Esophagus (tissue), 2 donors: ENCODE results near the gene TAB2. TPM values are rescaled to one million over a fixed set of nuclear protein-coding genes. Genes with fewer than 3 reads are reported as not detected.

Experiments used
- H3K27ac ChIP-seq, 2 donors: one replicate each; pipeline ENCODE4 v1.5.1; 2013; ENCODE audit warnings: low read depth in 2 of 2, mild to moderate bottlenecking in 2 of 2, inconsistent platforms in 1 of 2, low read length in 1 of 2, moderate library complexity in 1 of 2
- H3K27me3 ChIP-seq, 2 donors: one replicate each; pipeline ENCODE4 v1.6.1; 2013; ENCODE audit warnings: low read length in 2 of 2, control low read depth in 1 of 2, mild to moderate bottlenecking in 1 of 2; ENCODE audit not compliant: insufficient read depth in 2 of 2, control insufficient read depth in 1 of 2
- H3K36me3 ChIP-seq, 2 donors: one replicate each; pipeline ENCODE4 v1.6.1; 2013; ENCODE audit warnings: low read length in 1 of 2; ENCODE audit not compliant: control insufficient read depth in 2 of 2, insufficient read depth in 2 of 2
- H3K4me1 ChIP-seq, 2 donors: one replicate each; pipeline ENCODE4 v1.6.1; 2013; ENCODE audit warnings: low read length in 1 of 2; ENCODE audit not compliant: control insufficient read depth in 2 of 2, insufficient read depth in 2 of 2
- H3K4me3 ChIP-seq, 2 donors: one replicate each; pipeline ENCODE4 v1.5.1; 2013; ENCODE audit warnings: low read length in 2 of 2, mild to moderate bottlenecking in 2 of 2, low read depth in 1 of 2, moderate library complexity in 1 of 2
- H3K9me3 ChIP-seq, 2 donors: one replicate each; pipeline ENCODE4 v1.6.1; 2013; ENCODE audit warnings: mild to moderate bottlenecking in 2 of 2, low read depth in 1 of 2, low read length in 1 of 2, moderate library complexity in 1 of 2; ENCODE audit not compliant: control insufficient read depth in 2 of 2, insufficient read depth in 1 of 2
- WGBS, 2 donors: extraction: QIAGEN DNeasy Blood & Tissue Kit; methylation state at CpG; one replicate each; pipeline ENCODE4 v1.1.7; 2013; 5-methylcytosine and 5-hydroxymethylcytosine counted together
- polyA plus RNA-seq, 2 donors: library from polyadenylated mRNA; stranded (reverse); fragments of 200-250 nt; gene quantifications; one replicate each; pipeline ENCODE4 v1.2.3, GENCODE V29; 2013
- donor health status: healthy with polysubstance abuse.
- donor health status: Bipolar disorder and iron deficiency.

Gene TAB2
- polyA plus RNA-seq, 2 donors = 18.5 to 18.6 TPM

GRCh38 chr6:149392535-149392934 is 75.0 kb downstream of the TAB2 start:
- H3K27me3 ChIP-seq = no peaks in the 10 kb centered on the region
- no peaks in the 10 kb centered on the region for H3K9me3 ChIP-seq
- no peaks in the 10 kb centered on the region for H3K4me1 ChIP-seq

GRCh38 chr6:149393002-149393679 is 75.6 kb downstream of the TAB2 start:
- Histone ChIP-seq H3K27me3 (no peaks in the 10 kb centered on the region), H3K36me3 (no peaks in the 10 kb centered on the region), H3K4me3 (no peak overlapping the region), H3K27ac (no peak overlapping the region), H3K4me1 (no peaks in the 10 kb centered on the region), H3K9me3 (no peaks in the 10 kb centered on the region)

More at GRCh38 chr6:149392535-149392934, 75.0 kb downstream of the TAB2 start:
- H3K36me3 ChIP-seq = no peaks in the 10 kb centered on the region
- H3K4me3 ChIP-seq = no peak overlapping the region
- no peak overlapping the region for H3K27ac ChIP-seq

GRCh38 chr6:149395185-149395584 is 77.7 kb downstream of the TAB2 start:
- H3K4me1 ChIP-seq = no peaks in the 10 kb centered on the region
- peaks cover 3% of the 10 kb centered on the region in 2 donors for H3K36me3 ChIP-seq
- no peak overlapping the region for H3K27ac ChIP-seq
- no peak overlapping the region for H3K4me3 ChIP-seq
- no peaks in the 10 kb centered on the region for H3K9me3 ChIP-seq
- H3K27me3 ChIP-seq = no peaks in the 10 kb centered on the region

GRCh38 chr6:149397384-149397783 is 79.9 kb downstream of the TAB2 start:
- Histone ChIP-seq H3K27ac (no peak overlapping the region), H3K9me3 (no peaks in the 10 kb centered on the region), H3K27me3 (no peaks in the 10 kb centered on the region), H3K4me1 (no peaks in the 10 kb centered on the region), H3K36me3 (peaks cover 5 to 7% of the 10 kb centered on the region in 2 donors), H3K4me3 (no peak overlapping the region)
- 95 to 96% methylated on average over 6 of the region's 6 CpGs for WGBS, 2 donors

- Histone ChIP-seq H3K27ac (no peak within 1 kb of the TSS), H3K4me1 (no peaks in the 10 kb centered on the region), H3K36me3 (peaks cover 5 to 7% of the 10 kb centered on the region in 2 donors), H3K9me3 (no peaks in the 10 kb centered on the region), H3K4me3 (no peak within 1 kb of the TSS), H3K27me3 (no peaks in the 10 kb centered on the region)
- WGBS, 2 donors = 98 to 99% methylated on average over 11 of the region's 11 CpGs
Observed at GRCh38 chr6:149400050-149400449, 82.5 kb downstream of the TAB2 start, which contains the start of gene SUMO4. TSS of gene SUMO4 (plus strand) at chr6:149400262. CDS start at chr6:149400392, 130 bp downstream.

GRCh38 chr6:149403534-149403933 is 86.0 kb downstream of the TAB2 start:
- Histone ChIP-seq H3K4me1 (no peaks in the 10 kb centered on the region), H3K27ac (no peak overlapping the region), H3K4me3 (no peak overlapping the region), H3K9me3 (no peaks in the 10 kb centered on the region), H3K27me3 (no peaks in the 10 kb centered on the region), H3K36me3 (peaks cover 5 to 7% of the 10 kb centered on the region in 2 donors)
- WGBS, 2 donors = 76 to 77% methylated on average over 3 of the region's 3 CpGs

GRCh38 chr6:149405823-149406765 is 88.6 kb downstream of the TAB2 start:
- Histone ChIP-seq H3K36me3 (peaks cover 0 to 4% of the 10 kb centered on the region in 2 donors), H3K27ac (no peak overlapping the region), H3K9me3 (no peaks in the 10 kb centered on the region), H3K4me3 (no peak overlapping the region), H3K27me3 (no peaks in the 10 kb centered on the region), H3K4me1 (no peaks in the 10 kb centered on the region)
- 86 to 88% methylated on average over 5 of the region's 5 CpGs for WGBS, 2 donors

- H3K36me3 ChIP-seq = peaks cover 0 to 4% of the 10 kb centered on the region in 2 donors
- 94 to 97% methylated on average over 3 of the region's 3 CpGs for WGBS, 2 donors
- no peak overlapping the region for H3K4me3 ChIP-seq
- H3K4me1 ChIP-seq = no peaks in the 10 kb centered on the region
- no peak overlapping the region for H3K27ac ChIP-seq
- no peaks in the 10 kb centered on the region for H3K27me3 ChIP-seq
- H3K9me3 ChIP-seq = no peaks in the 10 kb centered on the region
Observed at GRCh38 chr6:149409617-149410016, 92.1 kb downstream of the TAB2 start.

GRCh38 chr6:149410557-149410956 is 93.0 kb downstream of the TAB2 start:
- H3K27ac ChIP-seq = no peak overlapping the region
- H3K36me3 ChIP-seq = peaks cover 0 to 4% of the 10 kb centered on the region in 2 donors
- H3K4me3 ChIP-seq = no peak overlapping the region
- no peaks in the 10 kb centered on the region for H3K9me3 ChIP-seq
- H3K27me3 ChIP-seq = no peaks in the 10 kb centered on the region
- no peaks in the 10 kb centered on the region for H3K4me1 ChIP-seq
